SU-DHL-6 (cell line): ENCODE data around the gene NKD1.

Experiments
- H2AFZ ChIP-seq: fragments of 200-600 bp; sonication (generic); 2 replicates; pipeline ENCODE4 v1.6.1; 2014; ENCODE audit warnings: low read depth, mild to moderate bottlenecking, moderate library complexity, mixed read lengths, antibody characterized with exemption, low read length; ENCODE audit not compliant: severe bottlenecking
- H3F3A ChIP-seq: fragments of 200-600 bp; shearing (Covaris generic); 2 replicates; pipeline ENCODE4 v1.6.0; 2016; ENCODE audit warnings: antibody characterized with exemption, mild to moderate bottlenecking; ENCODE audit not compliant: insufficient read depth
- H3K27ac ChIP-seq: fragments of 200-600 bp; sonication (generic); 2 replicates; pipeline ENCODE4 v1.5.1; 2016; ENCODE audit warnings: low read depth, mild to moderate bottlenecking, low read length, moderate library complexity, mixed read lengths
- H3K27me3 ChIP-seq: fragments of 200-600 bp; sonication (generic), shearing (Covaris generic); 2 replicates; pipeline ENCODE4 v1.6.0; 2014; ENCODE audit warnings: mild to moderate bottlenecking, low read length
- H3K36me3 ChIP-seq: fragments of 200-600 bp; sonication (generic); 2 replicates; pipeline ENCODE4 v1.6.1; 2014; ENCODE audit warnings: mild to moderate bottlenecking, low read length, mixed read lengths
- H3K4me2 ChIP-seq: fragments of 300-600, 200-600 bp; shearing (Covaris generic), sonication (generic); 2 replicates; pipeline ENCODE4 v1.6.0; 2014; ENCODE audit warnings: low read length, low read depth, mild to moderate bottlenecking; ENCODE audit not compliant: poor library complexity, severe bottlenecking
- H3K4me3 ChIP-seq: fragments of 200-600 bp; sonication (generic); 2 replicates; pipeline ENCODE4 v1.5.1; 2014; ENCODE audit warnings: antibody characterized with exemption, low read length, mild to moderate bottlenecking, mixed read lengths; ENCODE audit not compliant: insufficient read depth, poor library complexity, severe bottlenecking
- H3K79me2 ChIP-seq: fragments of 200-600 bp; sonication (generic); 2 replicates; pipeline ENCODE4 v1.6.1; 2014; ENCODE audit warnings: mild to moderate bottlenecking, low read length, moderate library complexity; ENCODE audit not compliant: insufficient read depth
- H3K9ac ChIP-seq: fragments of 200-600 bp; sonication (generic); 2 replicates; pipeline ENCODE4 v1.7.0; 2014; ENCODE audit warnings: mild to moderate bottlenecking, low read length
- H3K9me2 ChIP-seq: fragments of 200-600 bp; sonication (generic); replicated peaks from 2 replicates; pipeline ENCODE4 v1.6.1; 2014; ENCODE audit warnings: low read length; ENCODE audit not compliant: insufficient read depth
- H3K9me3 ChIP-seq: fragments of 200-600 bp; sonication (generic); 2 replicates; pipeline ENCODE4 v1.6.1; 2014; ENCODE audit warnings: low read length, mixed read lengths; ENCODE audit not compliant: insufficient read depth
- H4K20me1 ChIP-seq: fragments of 200-600 bp; sonication (generic); 2 replicates; pipeline ENCODE4 v1.6.1; 2014; ENCODE audit warnings: low read depth, mild to moderate bottlenecking, antibody characterized with exemption, low read length, moderate library complexity, mixed read lengths
- CTCF ChIP-seq: fragments of 200-600 bp; sonication (generic); IDR thresholded peaks from one replicate; pipeline ENCODE4 v1.5.1; 2017; ENCODE audit warnings: antibody characterized with exemption, mild to moderate bottlenecking, low read length, moderate library complexity; ENCODE audit not compliant: insufficient read depth, poor library complexity, severe bottlenecking
- EZH2phosphoT487 ChIP-seq: fragments of 200-600 bp; sonication (generic), shearing (Covaris generic); conservative IDR thresholded peaks from 2 replicates; pipeline ENCODE4 v1.6.1; 2018; ENCODE audit warnings: mild to moderate bottlenecking, antibody characterized with exemption, low read length, moderate library complexity, mixed read lengths

NKD1 gene

GRCh38 chr16:50676684-50677225 is 128.6 kb downstream of the NKD1 start:
- no peaks in the 10 kb centered on the region for H3K9me2 ChIP-seq
- no peak overlapping the region for H3K4me2 ChIP-seq

GRCh38 chr16:50677351-50677750 is 129.2 kb downstream of the NKD1 start:
- no peak overlapping the region for H2AFZ ChIP-seq
- TF ChIP-seq CTCF, result peak; percentile 28
- TF ChIP-seq EZH2phosphoT487, result no peak
- H4K20me1 ChIP-seq, result no peaks in the 10 kb centered on the region
- no peaks in the 10 kb centered on the region for H3K36me3 ChIP-seq
- H3K9me2 ChIP-seq, result no peaks in the 10 kb centered on the region
- H3K4me2 ChIP-seq, result no peak overlapping the region
- peaks cover 6% of the 10 kb centered on the region; the same call in 1 of the 2 replicates for H3K9me3 ChIP-seq
- no peak overlapping the region for H3K27ac ChIP-seq
- no peaks in the 10 kb centered on the region for H3K27me3 ChIP-seq
- no peak overlapping the region for H3K9ac ChIP-seq
- H3K79me2 ChIP-seq, result no peaks in the 10 kb centered on the region
- no peaks in the 10 kb centered on the region for H3F3A ChIP-seq
- no peak overlapping the region for H3K4me3 ChIP-seq

More at GRCh38 chr16:50676684-50677225, 128.6 kb downstream of the NKD1 start:
- no peak overlapping the region for H2AFZ ChIP-seq
- H3K4me3 ChIP-seq, result no peak overlapping the region
- H3K9me3 ChIP-seq, result peaks cover 12% of the 10 kb centered on the region; the same call in 1 of the 2 replicates
- H3K27ac ChIP-seq, result no peak overlapping the region
- H3K9ac ChIP-seq, result no peak overlapping the region
- 0 out of 2 replicates have a peak, but pooled peaks cover 4% of the 10 kb centered on the region for H3K36me3 ChIP-seq
- H3F3A ChIP-seq, result no peaks in the 10 kb centered on the region
- TF ChIP-seq EZH2phosphoT487 (no peak), CTCF (no peak)
- H4K20me1 ChIP-seq, result no peaks in the 10 kb centered on the region
- no peaks in the 10 kb centered on the region for H3K79me2 ChIP-seq
- H3K27me3 ChIP-seq, result no peaks in the 10 kb centered on the region

- Histone ChIP-seq H3K9ac (no peak overlapping the region), H3K36me3 (no peaks in the 10 kb centered on the region), H3K9me3 (no peaks in the 10 kb centered on the region), H3K79me2 (no peaks in the 10 kb centered on the region), H2AFZ (no peak overlapping the region), H3K27ac (no peak overlapping the region), H3K4me2 (no peak overlapping the region), H4K20me1 (no peaks in the 10 kb centered on the region), H3K27me3 (no peaks in the 10 kb centered on the region), H3F3A (no peaks in the 10 kb centered on the region), H3K9me2 (no peaks in the 10 kb centered on the region), H3K4me3 (no peak overlapping the region)
- no peak for TF ChIP-seq CTCF
- no peak for TF ChIP-seq EZH2phosphoT487
These were observed 130.3 kb downstream of the NKD1 start for GRCh38 chr16:50678531-50678930.
